GM21576 (cell line): Measurements from ENCODE around the gene SIRT5.

Experiments
- ATAC-seq: cut with Tn5 transposase; IDR thresholded peaks from one replicate; pipeline ENCODE4 v1.9.1; 2021; ENCODE audit warnings: mild to moderate bottlenecking, moderate library complexity; ENCODE audit not compliant: unreplicated experiment

Gene SIRT5

DNA sequence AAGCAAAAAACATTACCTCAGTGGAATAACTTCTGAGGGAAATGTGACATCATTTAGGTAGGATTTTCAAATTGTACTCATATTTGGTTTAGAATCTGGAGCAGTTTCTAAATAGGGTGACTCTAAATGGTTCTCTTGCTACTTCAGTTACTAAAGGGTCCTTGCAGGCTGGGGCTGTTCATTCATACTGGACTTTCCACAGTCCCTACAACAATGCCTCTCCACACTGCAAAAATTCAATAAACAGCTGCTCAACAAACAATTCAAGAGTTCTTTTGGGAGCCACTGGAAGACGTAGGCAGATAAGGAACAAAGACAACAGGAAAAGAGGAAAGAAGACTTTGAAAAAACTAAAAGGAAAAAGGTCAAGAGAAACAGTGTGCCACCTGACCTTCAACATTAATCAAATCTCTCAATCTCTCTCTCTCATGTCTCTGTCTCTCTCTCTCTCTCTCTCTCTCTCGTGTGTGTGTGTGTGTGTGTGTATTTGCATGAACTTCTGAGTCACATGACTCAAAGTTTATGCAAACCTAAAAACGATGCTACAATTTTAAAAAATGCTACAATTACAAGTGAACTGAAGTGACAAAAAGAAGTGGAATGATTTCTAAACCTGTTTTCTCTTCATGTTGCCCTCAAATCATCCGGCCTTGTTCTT lies 55.2 kb downstream of the SIRT5 start:
- ATAC-seq = no peak

GRCh38 chr6:13630499-13630898 lies 56.1 kb downstream of the SIRT5 start:
- ATAC-seq = no peak

GRCh38 chr6:13633343-13633742 lies 58.9 kb downstream of the SIRT5 start:
- ATAC-seq = no peak

- ATAC-seq = no peak
Measured at GRCh38 chr6:13635948-13636658, 61.7 kb downstream of the SIRT5 start.

DNA sequence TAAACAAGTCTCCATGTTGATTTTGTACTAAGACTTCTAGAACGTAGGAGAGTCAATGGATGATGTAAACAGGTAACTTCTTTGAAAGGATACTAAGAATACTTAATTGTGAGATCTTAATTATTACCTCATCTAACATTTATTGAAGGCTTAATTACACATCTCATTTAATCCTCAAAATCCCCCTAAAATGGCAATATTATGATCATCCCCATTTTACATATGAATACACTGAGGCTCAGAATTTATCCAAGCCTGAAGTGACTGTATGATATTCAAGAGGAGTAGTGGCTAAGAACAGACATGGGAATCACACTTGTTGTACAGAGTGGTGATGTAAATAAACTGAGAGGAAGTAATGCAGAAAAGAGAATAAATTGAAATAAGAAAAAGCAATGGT lies 63.6 kb downstream of the SIRT5 start:
- ATAC-seq = no peak

GRCh38 chr6:13638626-13639025 lies 64.2 kb downstream of the SIRT5 start:
- ATAC-seq = no peak

DNA sequence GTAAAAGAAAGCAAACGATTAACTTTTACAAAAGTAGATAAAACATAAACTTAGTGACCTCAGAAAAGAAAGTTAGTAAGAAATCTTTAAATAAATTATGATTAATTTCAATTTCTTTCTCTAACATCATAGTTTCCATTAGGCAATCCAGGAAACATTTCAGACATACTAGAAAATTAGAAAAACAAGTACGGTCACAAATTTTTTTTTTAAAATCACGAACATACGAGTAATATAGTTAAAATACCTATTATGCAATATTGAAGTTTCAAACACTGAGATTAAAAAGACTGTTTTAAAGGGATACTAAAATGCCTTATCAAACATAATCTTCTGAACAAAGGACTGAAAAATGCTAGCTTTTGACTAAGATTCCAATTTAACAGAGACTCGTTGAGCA lies 66.9 kb downstream of the SIRT5 start:
- no peak for ATAC-seq

DNA sequence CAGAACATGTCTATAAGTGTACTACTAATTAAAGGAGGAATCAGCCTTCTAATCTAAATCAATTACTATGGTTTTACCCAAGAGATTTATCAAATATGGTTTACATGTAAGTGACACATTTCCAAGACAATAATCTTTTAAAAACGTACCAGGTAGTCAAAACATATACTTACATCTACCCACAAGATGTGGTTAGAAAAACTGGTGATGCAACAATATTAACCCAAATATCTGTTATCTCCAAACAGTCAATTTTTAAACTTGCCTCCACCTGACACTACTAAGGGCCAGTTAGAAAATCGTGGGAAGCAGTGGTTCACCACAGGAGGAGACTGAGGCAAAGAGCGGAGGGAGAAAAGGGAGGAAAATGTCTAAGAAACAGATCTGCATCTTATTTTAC lies 68.7 kb downstream of the SIRT5 start:
- ATAC-seq = no peak

DNA sequence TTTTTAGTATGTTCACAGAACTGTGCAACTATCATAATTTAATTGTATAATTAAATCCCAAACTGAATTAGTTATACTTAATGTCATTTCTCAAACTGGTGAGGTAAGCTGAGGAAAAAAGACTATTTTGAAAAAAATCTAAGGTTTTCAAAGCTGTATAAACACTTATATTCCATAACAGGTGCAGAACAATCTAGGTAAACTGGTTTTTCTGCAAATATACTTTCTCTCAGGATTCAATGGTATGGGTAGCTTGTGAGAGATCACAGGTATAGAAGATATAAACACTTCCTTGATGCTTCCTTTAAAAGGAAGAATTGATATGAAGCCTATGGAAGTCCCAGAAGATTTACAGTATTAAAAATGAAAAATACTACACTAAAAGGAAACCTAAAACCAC lies 74.4 kb downstream of the SIRT5 start:
- ATAC-seq = no peak

DNA sequence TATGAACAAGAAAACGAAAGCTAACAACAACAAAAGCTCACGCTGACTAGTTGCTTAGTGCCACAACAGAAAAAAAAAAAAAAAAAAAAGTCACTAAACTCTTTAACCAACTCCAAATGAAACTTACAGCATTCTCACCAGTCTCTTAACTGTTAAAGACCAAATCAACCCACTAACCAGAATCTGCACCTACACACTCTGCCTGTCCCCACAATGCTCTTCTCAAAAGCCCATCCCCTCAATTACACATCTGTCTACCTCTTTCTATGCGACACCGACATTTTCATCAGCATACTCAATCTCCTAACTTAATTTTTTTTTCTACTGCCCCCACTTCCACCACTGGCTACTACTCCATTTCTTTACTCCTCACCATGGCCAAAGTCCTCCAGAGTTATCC lies 75.0 kb downstream of the SIRT5 start:
- ATAC-seq = no peak

DNA sequence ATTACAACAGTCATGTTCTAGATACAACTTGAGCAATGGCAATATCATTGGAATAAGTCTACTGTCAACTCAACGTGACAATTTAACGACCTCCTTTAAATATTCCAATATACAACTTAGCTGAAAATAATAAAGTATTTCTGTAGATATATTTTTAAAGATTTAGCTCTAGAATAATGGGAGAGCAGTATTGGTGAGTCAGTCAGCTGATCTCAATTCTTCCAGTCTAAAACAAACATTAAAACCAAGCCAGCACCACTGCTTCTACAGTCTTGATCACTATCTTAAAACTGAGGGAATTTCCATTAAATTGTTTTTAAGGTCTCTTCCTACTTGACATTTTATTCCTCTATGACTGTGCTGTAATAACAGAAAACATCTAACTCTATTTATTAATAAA lies 78.9 kb downstream of the SIRT5 start:
- no peak for ATAC-seq

DNA sequence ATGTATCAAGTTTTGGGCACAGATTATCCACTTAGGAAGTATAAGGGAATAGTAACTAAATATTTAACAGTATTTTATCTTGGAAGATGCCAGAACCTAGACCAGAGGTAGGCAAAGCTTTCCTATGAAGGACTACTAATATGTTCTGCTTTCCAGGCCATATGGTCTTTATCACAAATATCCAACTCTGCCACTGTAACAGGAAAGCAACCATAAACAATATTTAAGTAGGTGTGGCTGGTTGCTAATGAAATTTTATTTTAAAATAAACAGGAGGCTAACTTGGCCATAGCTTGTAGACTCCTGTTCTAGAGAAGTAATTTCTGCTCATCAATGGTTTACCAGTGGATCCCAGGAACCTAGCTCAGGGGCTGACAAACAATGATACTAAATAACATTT lies 80.1 kb downstream of the SIRT5 start:
- no peak for ATAC-seq

- no peak for ATAC-seq
Measured at GRCh38 chr6:13655700-13656099, 81.3 kb downstream of the SIRT5 start.

GRCh38 chr6:13660273-13660672 lies 85.9 kb downstream of the SIRT5 start:
- no peak for ATAC-seq

GRCh38 chr6:13660893-13661292 lies 86.5 kb downstream of the SIRT5 start:
- no peak for ATAC-seq

- ATAC-seq = no peak
Measured at GRCh38 chr6:13661647-13662046, 87.2 kb downstream of the SIRT5 start.

DNA sequence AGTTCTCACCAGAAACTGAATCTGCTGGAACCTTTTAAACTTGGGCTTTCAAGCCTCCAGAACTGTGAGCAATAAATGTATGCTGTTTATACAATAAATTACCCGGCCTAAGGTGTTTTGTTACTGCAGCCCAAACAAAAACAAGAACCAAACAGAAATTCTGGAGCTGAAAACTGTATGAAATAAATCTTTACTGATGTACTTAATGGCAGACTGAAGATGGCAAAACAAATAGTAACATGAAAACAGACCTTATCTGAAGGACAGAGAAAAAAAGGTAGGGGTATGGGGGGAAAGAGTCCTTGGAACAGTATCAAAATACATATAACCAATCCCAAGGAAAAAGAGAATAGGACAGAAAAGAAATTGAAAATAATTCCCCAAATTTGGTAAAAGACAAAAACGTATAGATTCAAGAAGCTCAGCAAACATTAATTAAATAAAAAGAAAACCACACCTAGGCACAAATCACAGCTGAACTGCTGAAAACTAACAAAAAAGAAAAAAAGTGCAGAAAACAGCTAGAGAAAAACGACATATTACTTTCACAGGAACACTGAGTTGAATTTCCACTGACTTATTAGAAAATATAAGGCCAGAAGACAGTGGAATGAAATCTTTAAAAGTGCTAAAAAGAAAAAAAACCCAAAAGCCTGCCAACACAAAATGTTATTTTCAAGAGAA lies 88.4 kb downstream of the SIRT5 start:
- no peak for ATAC-seq

GRCh38 chr6:13663986-13664385 lies 89.6 kb downstream of the SIRT5 start:
- no peak for ATAC-seq
